ENCODE results near the gene CPT1B.

Gene CPT1B

GRCh38 chr22:50573491-50574382 lies 4.5 kb downstream of the CPT1B start:
- no peak for DNase-seq (ENCODE audit: extremely low spot score, insufficient read length, low read depth)
- FAIRE-seq: no peak

GRCh38 chr22:50572965-50573364 lies 5.3 kb downstream of the CPT1B start:
- FAIRE-seq (no peak), DNase-seq (ENCODE audit: extremely low spot score, insufficient read length, low read depth) (no peak)

GRCh38 chr22:50571264-50572175 lies 6.7 kb downstream of the CPT1B start:
- DNase-seq (ENCODE audit: extremely low spot score, insufficient read length, low read depth): no peak
- FAIRE-seq: no peak

GRCh38 chr22:50570861-50571260 lies 7.4 kb downstream of the CPT1B start:
- no peak for DNase-seq (ENCODE audit: extremely low spot score, insufficient read length, low read depth)
- FAIRE-seq: no peak

- DNase-seq (ENCODE audit: extremely low spot score, insufficient read length, low read depth): no peak
- FAIRE-seq: no peak
Measured at GRCh38 chr22:50569896-50570535, 8.2 kb downstream of the CPT1B start.

GRCh38 chr22:50569041-50569459 lies 9.2 kb downstream of the CPT1B start:
- no peak for DNase-seq (ENCODE audit: extremely low spot score, insufficient read length, low read depth)
- no peak for FAIRE-seq

GRCh38 chr22:50568626-50569025 lies 9.6 kb downstream of the CPT1B start:
- DNase-seq (ENCODE audit: extremely low spot score, insufficient read length, low read depth) (no peak), FAIRE-seq (no peak)

- DNase-seq (ENCODE audit: extremely low spot score, insufficient read length, low read depth): no peak
- FAIRE-seq: no peak
Measured at GRCh38 chr22:50567721-50568252, 10.4 kb downstream of the CPT1B start.

GRCh38 chr22:50564289-50564688 lies 13.9 kb downstream of the CPT1B start:
- FAIRE-seq (no peak), DNase-seq (ENCODE audit: extremely low spot score, insufficient read length, low read depth) (no peak)

GRCh38 chr22:50563413-50564160 lies 14.6 kb downstream of the CPT1B start:
- DNase-seq (ENCODE audit: extremely low spot score, insufficient read length, low read depth) (no peak), FAIRE-seq (no peak)

- peak; percentile 98 for FAIRE-seq
- DNase-seq (ENCODE audit: extremely low spot score, insufficient read length, low read depth): peak; percentile 83
Measured at GRCh38 chr22:50562523-50563412, 15.5 kb downstream of the CPT1B start, which contains the start of gene SYCE3. Gene SYCE3 (minus strand): TSS chr22:50562919. CDS start chr22:50556405, 6,514 bp downstream.

GRCh38 chr22:50561401-50562358 lies 16.5 kb downstream of the CPT1B start:
- no peak for FAIRE-seq
- no peak for DNase-seq (ENCODE audit: extremely low spot score, insufficient read length, low read depth)

- DNase-seq (ENCODE audit: extremely low spot score, insufficient read length, low read depth) (no peak), FAIRE-seq (no peak)
Measured at GRCh38 chr22:50560034-50560433, 18.2 kb downstream of the CPT1B start.

GRCh38 chr22:50556703-50557102 lies 21.5 kb downstream of the CPT1B start:
- DNase-seq (ENCODE audit: extremely low spot score, insufficient read length, low read depth) (no peak), FAIRE-seq (no peak)

- FAIRE-seq: no peak
- DNase-seq (ENCODE audit: extremely low spot score, insufficient read length, low read depth): no peak
Measured at GRCh38 chr22:50553310-50553709, 24.9 kb downstream of the CPT1B start.

- DNase-seq (ENCODE audit: extremely low spot score, insufficient read length, low read depth): no peak
- no peak for FAIRE-seq
Measured at GRCh38 chr22:50551160-50551752, 27.0 kb downstream of the CPT1B start.

GRCh38 chr22:50550395-50550794 lies 27.8 kb downstream of the CPT1B start:
- no peak for FAIRE-seq

More at GRCh38 chr22:50550395-50550794, 27.8 kb downstream of the CPT1B start:
- DNase-seq (ENCODE audit: extremely low spot score, insufficient read length, low read depth): no peak

All from GM18507 (cell line).